TTC549 (cell line): ENCODE results near the gene CCDC184.

ENCODE experiments used
- FAIRE-seq: peaks from 2 replicates; lab custom pipeline; 2012; peaks lifted over from hg19 to GRCh38; lab: Jason Lieb, UNC

The CCDC184 gene

GRCh38 chr12:48179466-48179865 is 4.0 kb upstream of the CCDC184 start:
- no peak for FAIRE-seq

- no peak for FAIRE-seq
Observed at GRCh38 chr12:48180424-48180823, 3.0 kb upstream of the CCDC184 start.

GRCh38 chr12:48180857-48181495 is 2.5 kb upstream of the CCDC184 start:
- no peak for FAIRE-seq

- no peak for FAIRE-seq
Observed at GRCh38 chr12:48182631-48183030, 813 bp upstream of the CCDC184 start.

GRCh38 chr12:48183876-48184548 is 568 bp downstream of the CCDC184 start:
- no peak for FAIRE-seq

- FAIRE-seq = no peak
Observed at GRCh38 chr12:48184549-48184922, 1.1 kb downstream of the CCDC184 start.

GRCh38 chr12:48185181-48185919 is 1.9 kb downstream of the CCDC184 start:
- no peak for FAIRE-seq

GRCh38 chr12:48187916-48188695 is 4.7 kb downstream of the CCDC184 start:
- no peak for FAIRE-seq

DNA sequence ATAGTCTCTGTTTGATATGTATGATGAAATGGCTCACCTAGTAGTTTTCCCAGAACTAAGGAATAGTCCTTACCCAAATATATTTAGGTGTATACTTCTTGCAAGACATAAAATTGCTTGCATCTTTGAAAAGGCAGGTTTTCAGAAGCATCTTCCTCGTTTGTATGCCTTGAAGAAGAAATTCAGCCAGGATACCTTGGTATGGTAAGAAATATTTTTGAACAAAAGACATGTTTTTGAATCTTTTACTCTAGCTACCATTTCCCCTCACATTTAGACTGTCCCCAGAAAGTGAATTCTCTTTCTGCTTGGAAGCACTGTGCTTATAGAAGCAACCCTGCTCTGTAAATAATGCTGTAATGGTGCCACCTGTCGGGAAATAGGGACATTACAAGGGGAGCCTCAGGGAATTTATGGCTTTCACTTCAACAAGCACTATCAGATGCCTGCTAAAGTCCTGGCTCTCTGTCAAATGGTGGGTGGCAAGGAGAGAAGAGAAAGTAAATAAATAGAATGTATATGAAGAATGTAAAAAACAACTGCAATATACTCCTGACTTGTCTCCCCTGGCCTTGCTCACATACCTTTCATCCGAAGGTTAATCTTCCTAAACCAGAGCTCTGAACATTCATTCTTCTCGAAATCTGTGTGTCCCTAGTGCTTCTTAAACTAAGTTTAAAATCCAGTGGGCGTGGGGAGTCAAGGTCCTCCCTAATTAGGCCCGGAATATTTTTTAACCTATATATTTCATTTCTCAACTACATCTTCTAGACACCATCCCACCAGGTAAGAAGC is 6.1 kb downstream of the CCDC184 start:
- FAIRE-seq = peak; percentile 91

DNA sequence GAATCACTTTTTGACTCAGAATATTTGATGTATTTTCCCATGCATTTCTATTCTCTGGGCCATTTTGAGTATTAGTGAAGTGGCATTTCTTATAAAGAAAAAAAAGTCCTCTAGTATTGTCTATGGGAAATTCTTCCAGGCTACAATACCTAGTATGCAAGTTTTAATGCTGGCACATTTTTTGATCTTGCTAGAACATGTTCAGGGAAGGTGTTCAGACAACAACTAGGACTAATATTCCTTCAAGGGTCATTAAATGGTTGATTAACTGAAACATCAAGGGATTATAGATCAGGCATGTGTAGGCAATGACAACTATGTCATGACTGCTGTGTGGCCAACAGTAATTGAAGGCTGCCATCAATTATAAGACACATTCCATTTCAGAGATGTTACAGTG is 7.7 kb downstream of the CCDC184 start:
- no peak for FAIRE-seq

DNA sequence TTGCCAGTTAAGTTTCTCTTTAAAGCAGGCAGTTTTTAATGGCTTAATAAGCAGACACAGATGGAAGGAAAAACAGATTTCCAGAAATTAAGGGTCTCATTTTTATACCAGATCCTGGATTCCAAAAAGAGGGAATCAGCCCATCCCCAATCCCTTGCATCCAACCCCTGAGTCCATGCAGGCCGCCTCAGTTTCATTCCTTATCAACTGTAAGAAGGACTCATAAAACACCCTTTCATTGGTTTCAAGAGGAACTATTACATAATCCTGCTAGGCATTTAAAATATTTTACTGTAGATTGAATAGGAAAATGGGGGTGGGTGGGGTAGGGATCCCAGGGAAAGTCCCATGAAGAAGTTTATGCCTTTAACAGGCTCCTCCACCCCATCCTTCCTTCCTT is 9.4 kb downstream of the CCDC184 start:
- no peak for FAIRE-seq

GRCh38 chr12:48193623-48194022 is 10.2 kb downstream of the CCDC184 start:
- FAIRE-seq = no peak

- FAIRE-seq = no peak
Observed at GRCh38 chr12:48194799-48195201, 11.4 kb downstream of the CCDC184 start.

- no peak for FAIRE-seq
Observed at GRCh38 chr12:48197549-48197970, 14.1 kb downstream of the CCDC184 start.

DNA sequence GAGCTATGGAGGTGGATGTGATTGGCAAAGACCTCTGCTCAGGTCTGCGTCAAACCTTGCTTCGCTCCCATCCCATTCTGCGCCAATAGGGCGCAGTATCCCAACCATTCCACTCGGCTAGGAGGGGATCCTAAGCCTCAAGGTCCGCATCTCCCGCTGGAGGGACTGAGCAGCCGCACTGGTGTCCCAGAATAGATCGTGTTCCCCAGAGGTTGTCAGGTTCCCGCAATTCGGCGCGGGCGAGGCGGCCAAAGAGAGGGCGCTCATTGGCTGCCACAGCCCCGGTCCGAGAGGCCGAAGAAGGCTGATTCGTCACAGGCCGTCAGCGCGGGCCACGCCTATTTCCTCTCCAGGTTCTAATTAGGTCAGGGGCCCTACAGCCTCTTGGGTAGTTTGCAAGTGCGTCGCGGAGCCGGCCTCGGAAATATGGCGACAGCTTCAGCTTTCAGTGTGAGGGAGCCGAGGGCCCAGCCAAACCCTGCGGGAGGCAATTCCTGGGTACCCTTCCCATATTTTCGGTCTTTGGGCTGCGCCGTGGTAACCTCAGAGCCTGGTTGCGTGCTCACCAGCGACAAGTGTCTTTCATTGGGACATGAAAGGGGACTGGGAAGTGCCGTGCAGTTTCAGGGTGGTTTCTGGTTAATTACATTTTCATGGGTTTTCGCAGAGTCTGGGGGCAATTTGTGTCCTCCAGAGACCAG is 14.7 kb downstream of the CCDC184 start:
- peak; percentile 93 for FAIRE-seq

- FAIRE-seq = no peak
Observed at GRCh38 chr12:48198672-48198971, 15.2 kb downstream of the CCDC184 start.

GRCh38 chr12:48198985-48199384 is 15.5 kb downstream of the CCDC184 start:
- FAIRE-seq = no peak

DNA sequence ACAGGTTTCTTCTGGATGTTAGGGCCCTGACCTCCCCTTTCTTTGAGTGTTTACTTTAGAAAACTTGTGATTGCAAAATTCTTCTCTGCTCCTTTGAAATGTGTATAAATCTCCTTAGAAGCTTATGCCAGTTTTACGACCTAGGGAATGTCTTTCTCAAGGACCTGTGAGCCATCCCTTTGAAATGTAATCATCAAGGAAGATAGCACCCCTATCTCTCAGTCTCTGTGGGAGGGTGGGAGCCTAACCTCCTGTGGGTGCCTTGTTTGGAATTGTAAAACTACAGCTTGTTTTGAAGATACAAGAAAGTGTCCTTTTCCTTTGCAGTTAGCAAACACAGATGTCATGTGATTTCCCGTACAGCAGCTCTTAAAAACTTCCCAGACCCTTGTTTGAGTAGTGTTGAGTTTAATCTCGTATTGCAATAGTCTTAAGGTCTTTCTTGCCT is 16.4 kb downstream of the CCDC184 start:
- FAIRE-seq = no peak

GRCh38 chr12:48201091-48201490 is 17.6 kb downstream of the CCDC184 start:
- no peak for FAIRE-seq

- no peak for FAIRE-seq
Observed at GRCh38 chr12:48201516-48201915, 18.1 kb downstream of the CCDC184 start.

DNA sequence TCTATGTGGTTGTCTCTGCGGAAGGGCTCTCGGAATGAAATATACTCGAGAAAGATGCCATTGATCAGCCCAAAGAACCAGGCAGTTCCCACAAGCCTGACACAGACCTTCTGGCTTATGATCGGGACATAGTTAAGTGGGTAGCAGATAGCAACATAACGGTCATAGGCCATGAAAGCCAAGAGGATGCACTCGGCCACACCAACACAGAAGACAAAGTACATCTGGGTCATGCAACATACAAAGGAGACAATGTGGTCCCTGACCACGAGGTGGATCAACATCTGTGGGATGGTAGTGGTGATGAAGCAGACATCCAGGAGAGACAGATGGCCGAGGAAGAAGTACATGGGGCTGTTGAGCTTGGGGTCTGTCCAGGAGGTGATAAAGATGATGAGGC is 19.3 kb downstream of the CCDC184 start:
- FAIRE-seq = no peak
